GM23338 (cell line): ENCODE data around the gene F8. TPM values are rescaled to one million over a fixed set of nuclear protein-coding genes. Genes with fewer than 3 reads are reported as not detected.
A peak's percentile ranks its signal among the peaks of the same experiment; 100 is the strongest.

ENCODE experiments used
- ATAC-seq: fragments of 200-7000 bp; cut with Tn5 transposase; 3 replicates; pipeline ENCODE4 v1.9.1; 2020
- DNase-seq: peaks from one replicate; pipeline ENCODE4 v3.0.0-alpha.2; 2015; ENCODE audit warnings: low spot score
- H2AFZ ChIP-seq: fragments of 200-600 bp; sonication (generic); 2 replicates; pipeline ENCODE4 v1.8.0; 2016; ENCODE audit warnings: antibody characterized with exemption, mild to moderate bottlenecking, moderate library complexity
- H3F3A ChIP-seq: fragments of 200-600 bp; sonication (generic); replicated peaks from 2 replicates; pipeline ENCODE4 v1.8.0; 2017; ENCODE audit warnings: antibody characterized with exemption, mixed run types, low read depth
- H3K27ac ChIP-seq: fragments of 200-600 bp; sonication (generic); 2 replicates; pipeline ENCODE4 v1.6.1; 2016; ENCODE audit warnings: low read depth
- H3K27me3 ChIP-seq: fragments of 200-600 bp; sonication (generic); 2 replicates; pipeline ENCODE4 v1.8.0; 2016; ENCODE audit warnings: mild to moderate bottlenecking, mixed run types, moderate library complexity; ENCODE audit not compliant: insufficient read depth
- H3K36me3 ChIP-seq: fragments of 200-600 bp; sonication (generic); 2 replicates; pipeline ENCODE4 v1.8.0; 2016; ENCODE audit warnings: mild to moderate bottlenecking; ENCODE audit not compliant: insufficient read depth
- H3K4me1 ChIP-seq: fragments of 200-600 bp; sonication (generic); 2 replicates; pipeline ENCODE4 v1.8.0; 2016; ENCODE audit warnings: mild to moderate bottlenecking, moderate library complexity; ENCODE audit not compliant: insufficient read depth
- H3K4me2 ChIP-seq: fragments of 200-600 bp; sonication (generic); 2 replicates; pipeline ENCODE4 v1.7.1; 2017; ENCODE audit warnings: mixed run types
- H3K4me3 ChIP-seq: fragments of 200-600 bp; sonication (generic); 2 replicates; pipeline ENCODE4 v1.6.1; 2016; ENCODE audit warnings: mixed run types
- H3K79me2 ChIP-seq: fragments of 200-600 bp; sonication (generic); replicated peaks from 2 replicates; pipeline ENCODE4 v1.8.0; 2017; ENCODE audit warnings: mild to moderate bottlenecking; ENCODE audit not compliant: insufficient read depth
- H3K9me2 ChIP-seq: fragments of 200-600 bp; sonication (generic); 2 replicates; pipeline ENCODE4 v1.8.0; 2017; ENCODE audit not compliant: insufficient read depth
- H4K20me1 ChIP-seq: fragments of 200-600 bp; sonication (generic); replicated peaks from 2 replicates; pipeline ENCODE4 v1.8.0; 2017; ENCODE audit warnings: mild to moderate bottlenecking; ENCODE audit not compliant: insufficient read depth
- H3K27ac Mint-ChIP-seq: 2 replicates; pipeline ENCODE4 v1.8.0; 2020; ENCODE audit warnings: inconsistent platforms, mild to moderate bottlenecking, moderate library complexity, mixed read lengths
- H3K27me3 Mint-ChIP-seq: 3 replicates; pipeline ENCODE4 v1.8.0; 2022; ENCODE audit warnings: low read depth, mild to moderate bottlenecking, moderate library complexity, mixed read lengths, inconsistent platforms; ENCODE audit not compliant: insufficient read depth, poor library complexity
- H3K36me3 Mint-ChIP-seq: 3 replicates; pipeline ENCODE4 v1.8.0; 2021; ENCODE audit warnings: low read depth, mild to moderate bottlenecking, inconsistent platforms, moderate library complexity, mixed read lengths
- H3K4me1 Mint-ChIP-seq: 3 replicates; pipeline ENCODE4 v1.8.0; 2020; ENCODE audit warnings: mild to moderate bottlenecking, inconsistent platforms, mixed read lengths
- H3K4me3 Mint-ChIP-seq: 3 replicates; pipeline ENCODE4 v1.8.0; 2021; ENCODE audit warnings: moderate library complexity, mild to moderate bottlenecking, inconsistent platforms, mixed read lengths
- H3K9me3 Mint-ChIP-seq: 3 replicates; pipeline ENCODE4 v1.8.0; 2020; ENCODE audit warnings: moderate library complexity, mild to moderate bottlenecking, inconsistent platforms, mixed read lengths
- CREB1 ChIP-seq: fragments of 250-450 bp; sonication (Bioruptor Pico); IDR thresholded peaks from 2 replicates; pipeline ENCODE4 v1.5.0; 2020; ENCODE audit warnings: low read depth, mild to moderate bottlenecking, moderate library complexity
- EZH2phosphoT487 ChIP-seq: fragments of 200-600 bp; sonication (generic); IDR thresholded peaks from one replicate; pipeline ENCODE4 v1.8.1; 2018; ENCODE audit warnings: antibody characterized with exemption; ENCODE audit not compliant: unreplicated experiment
- JUNB ChIP-seq: IDR thresholded peaks from one replicate; pipeline ENCODE4 v1.6.1; 2016; ENCODE audit warnings: antibody characterized with exemption; ENCODE audit not compliant: unreplicated experiment
- POLR2AphosphoS5 ChIP-seq: IDR thresholded peaks from 2 replicates; pipeline ENCODE4 v1.6.1; 2016; ENCODE audit warnings: antibody characterized with exemption, low read depth
- STAT1 ChIP-seq: IDR thresholded peaks from one replicate; pipeline ENCODE4 v1.6.1; 2016; ENCODE audit warnings: antibody characterized with exemption; ENCODE audit not compliant: unreplicated experiment
- ZNF114 ChIP-seq: fragments of 250-450 bp; sonication (Bioruptor Pico); IDR thresholded peaks from 2 replicates; pipeline ENCODE4 v1.5.0; 2020; ENCODE audit warnings: mild to moderate bottlenecking, moderate library complexity
- ZNF331 ChIP-seq: fragments of 250-450 bp; sonication (Bioruptor Pico); IDR thresholded peaks from 2 replicates; pipeline ENCODE4 v1.5.0; 2020; ENCODE audit warnings: low read depth, mild to moderate bottlenecking, moderate library complexity
- polyA plus RNA-seq: library from polyadenylated mRNA; unstranded; fragments of >200 nt; fragmentation: Nextera tagmentation; extraction: Ambion mirVana; gene quantifications from 2 replicates; pipeline ENCODE4 v1.2.1, GENCODE V29; 2016
- total RNA-seq: library from RNA; depleted of rRNA; stranded (reverse); fragments of >200 nt; shearing (Covaris generic); gene quantifications from 2 replicates; pipeline ENCODE4 v1.2.3, GENCODE V29; 2014
- TF ChIP-seq, protein P1 (sequence below), 2 experiments: fragments of 200-600 bp in 1 of 2; sonication (generic) in 1 of 2; conservative IDR thresholded peaks; 2 replicates each; pipeline versions ENCODE4 v1.5.1 to v1.6.1; 2016 to 2017; ENCODE audit warnings: antibody characterized with exemption in 2 of 2, low read depth in 2 of 2, mild to moderate bottlenecking in 2 of 2, moderate library complexity in 1 of 2
- TF ChIP-seq, protein P2 (sequence below): IDR thresholded peaks from one replicate; pipeline ENCODE4 v1.6.1; 2018; ENCODE audit warnings: antibody characterized with exemption; ENCODE audit not compliant: unreplicated experiment
- TF ChIP-seq, protein P3 (sequence below): fragments of 250-450 bp; sonication (Bioruptor Pico); IDR thresholded peaks from 2 replicates; pipeline ENCODE4 v1.5.0; 2020; ENCODE audit warnings: mild to moderate bottlenecking, moderate library complexity

The F8 gene
- total and polyA plus RNA-seq, 2 experiments from 2014 or later, result 0.70 to 1.8 TPM

GRCh38 chrX:154824638-154825037, 197.9 kb downstream of the F8 start (continued):
- TF ChIP-seq, protein P1, sequence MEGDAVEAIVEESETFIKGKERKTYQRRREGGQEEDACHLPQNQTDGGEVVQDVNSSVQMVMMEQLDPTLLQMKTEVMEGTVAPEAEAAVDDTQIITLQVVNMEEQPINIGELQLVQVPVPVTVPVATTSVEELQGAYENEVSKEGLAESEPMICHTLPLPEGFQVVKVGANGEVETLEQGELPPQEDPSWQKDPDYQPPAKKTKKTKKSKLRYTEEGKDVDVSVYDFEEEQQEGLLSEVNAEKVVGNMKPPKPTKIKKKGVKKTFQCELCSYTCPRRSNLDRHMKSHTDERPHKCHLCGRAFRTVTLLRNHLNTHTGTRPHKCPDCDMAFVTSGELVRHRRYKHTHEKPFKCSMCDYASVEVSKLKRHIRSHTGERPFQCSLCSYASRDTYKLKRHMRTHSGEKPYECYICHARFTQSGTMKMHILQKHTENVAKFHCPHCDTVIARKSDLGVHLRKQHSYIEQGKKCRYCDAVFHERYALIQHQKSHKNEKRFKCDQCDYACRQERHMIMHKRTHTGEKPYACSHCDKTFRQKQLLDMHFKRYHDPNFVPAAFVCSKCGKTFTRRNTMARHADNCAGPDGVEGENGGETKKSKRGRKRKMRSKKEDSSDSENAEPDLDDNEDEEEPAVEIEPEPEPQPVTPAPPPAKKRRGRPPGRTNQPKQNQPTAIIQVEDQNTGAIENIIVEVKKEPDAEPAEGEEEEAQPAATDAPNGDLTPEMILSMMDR (conservative IDR thresholded peaks at IDR 0.05; ENCODE audit: low read depth in 2 of 2), result no peak
- TF ChIP-seq EZH2phosphoT487 (no peak), JUNB (no peak), ZNF114 (CRISPR knock-in tag) (no peak)
- TF ChIP-seq, protein P2, sequence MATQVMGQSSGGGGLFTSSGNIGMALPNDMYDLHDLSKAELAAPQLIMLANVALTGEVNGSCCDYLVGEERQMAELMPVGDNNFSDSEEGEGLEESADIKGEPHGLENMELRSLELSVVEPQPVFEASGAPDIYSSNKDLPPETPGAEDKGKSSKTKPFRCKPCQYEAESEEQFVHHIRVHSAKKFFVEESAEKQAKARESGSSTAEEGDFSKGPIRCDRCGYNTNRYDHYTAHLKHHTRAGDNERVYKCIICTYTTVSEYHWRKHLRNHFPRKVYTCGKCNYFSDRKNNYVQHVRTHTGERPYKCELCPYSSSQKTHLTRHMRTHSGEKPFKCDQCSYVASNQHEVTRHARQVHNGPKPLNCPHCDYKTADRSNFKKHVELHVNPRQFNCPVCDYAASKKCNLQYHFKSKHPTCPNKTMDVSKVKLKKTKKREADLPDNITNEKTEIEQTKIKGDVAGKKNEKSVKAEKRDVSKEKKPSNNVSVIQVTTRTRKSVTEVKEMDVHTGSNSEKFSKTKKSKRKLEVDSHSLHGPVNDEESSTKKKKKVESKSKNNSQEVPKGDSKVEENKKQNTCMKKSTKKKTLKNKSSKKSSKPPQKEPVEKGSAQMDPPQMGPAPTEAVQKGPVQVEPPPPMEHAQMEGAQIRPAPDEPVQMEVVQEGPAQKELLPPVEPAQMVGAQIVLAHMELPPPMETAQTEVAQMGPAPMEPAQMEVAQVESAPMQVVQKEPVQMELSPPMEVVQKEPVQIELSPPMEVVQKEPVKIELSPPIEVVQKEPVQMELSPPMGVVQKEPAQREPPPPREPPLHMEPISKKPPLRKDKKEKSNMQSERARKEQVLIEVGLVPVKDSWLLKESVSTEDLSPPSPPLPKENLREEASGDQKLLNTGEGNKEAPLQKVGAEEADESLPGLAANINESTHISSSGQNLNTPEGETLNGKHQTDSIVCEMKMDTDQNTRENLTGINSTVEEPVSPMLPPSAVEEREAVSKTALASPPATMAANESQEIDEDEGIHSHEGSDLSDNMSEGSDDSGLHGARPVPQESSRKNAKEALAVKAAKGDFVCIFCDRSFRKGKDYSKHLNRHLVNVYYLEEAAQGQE, result no peak

DNA sequence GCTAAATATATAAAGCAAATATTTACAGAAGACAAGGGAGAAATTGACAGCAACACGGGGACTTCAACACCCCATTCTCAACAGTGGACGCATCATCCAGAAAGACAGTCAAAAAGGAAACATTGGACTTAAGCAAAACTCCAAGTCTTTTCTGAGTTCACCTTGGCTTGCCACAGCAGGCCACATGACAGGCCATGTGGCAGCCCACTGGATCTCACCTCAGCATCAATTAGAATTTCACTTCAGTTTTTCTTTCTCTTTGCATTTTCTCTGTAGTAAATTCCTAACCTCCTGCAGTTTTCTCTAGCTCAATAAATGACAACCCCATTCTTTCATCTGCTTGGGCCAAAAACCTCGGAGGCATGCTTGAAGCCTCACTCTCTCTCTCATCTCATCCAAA, 200.5 kb downstream of the F8 start:
- no peaks in the 10 kb centered on the region for H3K9me2 ChIP-seq
- no peaks in the 10 kb centered on the region for H3K36me3 ChIP-seq
- no peaks in the 10 kb centered on the region for H3K79me2 ChIP-seq
- peaks cover 4% of the 10 kb centered on the region for H3K27me3 Mint-ChIP-seq
- DNase-seq (peak; percentile 28), ATAC-seq (no peak)
- H3K9me3 Mint-ChIP-seq, result peaks cover 12% of the 10 kb centered on the region
- no peak overlapping the region for H3K4me3 ChIP-seq
- H3K36me3 Mint-ChIP-seq, result peaks cover 15% of the 10 kb centered on the region
- no peaks in the 10 kb centered on the region for H4K20me1 ChIP-seq
- peak overlapping the region; percentile 90 for H3K27ac Mint-ChIP-seq
- no peaks in the 10 kb centered on the region for H3K27me3 ChIP-seq
- H3K4me1 ChIP-seq, result peaks cover 12% of the 10 kb centered on the region; the same call in 1 of the 2 replicates
- 0 out of 2 replicates have a peak, but pooled peaks cover 4% of the 10 kb centered on the region for H3F3A ChIP-seq
- no peak overlapping the region for H3K4me2 ChIP-seq
- peaks cover 36% of the 10 kb centered on the region for H3K4me1 Mint-ChIP-seq
- peak overlapping the region; percentile 82 for H3K27ac ChIP-seq
- H2AFZ ChIP-seq, result no peak overlapping the region
- H3K4me3 Mint-ChIP-seq, result peak overlapping the region; percentile 22; the same call in 1 of the 3 replicates
- TF ChIP-seq CREB1 (CRISPR knock-in tag), result no peak
- no peak for TF ChIP-seq ZNF331 (CRISPR knock-in tag)
- TF ChIP-seq POLR2AphosphoS5, result no peak
- TF ChIP-seq, protein P2, result no peak
- no peak for TF ChIP-seq EZH2phosphoT487
- TF ChIP-seq STAT1, result no peak
- no peak for TF ChIP-seq ZNF114 (CRISPR knock-in tag)
- TF ChIP-seq, protein P3, sequence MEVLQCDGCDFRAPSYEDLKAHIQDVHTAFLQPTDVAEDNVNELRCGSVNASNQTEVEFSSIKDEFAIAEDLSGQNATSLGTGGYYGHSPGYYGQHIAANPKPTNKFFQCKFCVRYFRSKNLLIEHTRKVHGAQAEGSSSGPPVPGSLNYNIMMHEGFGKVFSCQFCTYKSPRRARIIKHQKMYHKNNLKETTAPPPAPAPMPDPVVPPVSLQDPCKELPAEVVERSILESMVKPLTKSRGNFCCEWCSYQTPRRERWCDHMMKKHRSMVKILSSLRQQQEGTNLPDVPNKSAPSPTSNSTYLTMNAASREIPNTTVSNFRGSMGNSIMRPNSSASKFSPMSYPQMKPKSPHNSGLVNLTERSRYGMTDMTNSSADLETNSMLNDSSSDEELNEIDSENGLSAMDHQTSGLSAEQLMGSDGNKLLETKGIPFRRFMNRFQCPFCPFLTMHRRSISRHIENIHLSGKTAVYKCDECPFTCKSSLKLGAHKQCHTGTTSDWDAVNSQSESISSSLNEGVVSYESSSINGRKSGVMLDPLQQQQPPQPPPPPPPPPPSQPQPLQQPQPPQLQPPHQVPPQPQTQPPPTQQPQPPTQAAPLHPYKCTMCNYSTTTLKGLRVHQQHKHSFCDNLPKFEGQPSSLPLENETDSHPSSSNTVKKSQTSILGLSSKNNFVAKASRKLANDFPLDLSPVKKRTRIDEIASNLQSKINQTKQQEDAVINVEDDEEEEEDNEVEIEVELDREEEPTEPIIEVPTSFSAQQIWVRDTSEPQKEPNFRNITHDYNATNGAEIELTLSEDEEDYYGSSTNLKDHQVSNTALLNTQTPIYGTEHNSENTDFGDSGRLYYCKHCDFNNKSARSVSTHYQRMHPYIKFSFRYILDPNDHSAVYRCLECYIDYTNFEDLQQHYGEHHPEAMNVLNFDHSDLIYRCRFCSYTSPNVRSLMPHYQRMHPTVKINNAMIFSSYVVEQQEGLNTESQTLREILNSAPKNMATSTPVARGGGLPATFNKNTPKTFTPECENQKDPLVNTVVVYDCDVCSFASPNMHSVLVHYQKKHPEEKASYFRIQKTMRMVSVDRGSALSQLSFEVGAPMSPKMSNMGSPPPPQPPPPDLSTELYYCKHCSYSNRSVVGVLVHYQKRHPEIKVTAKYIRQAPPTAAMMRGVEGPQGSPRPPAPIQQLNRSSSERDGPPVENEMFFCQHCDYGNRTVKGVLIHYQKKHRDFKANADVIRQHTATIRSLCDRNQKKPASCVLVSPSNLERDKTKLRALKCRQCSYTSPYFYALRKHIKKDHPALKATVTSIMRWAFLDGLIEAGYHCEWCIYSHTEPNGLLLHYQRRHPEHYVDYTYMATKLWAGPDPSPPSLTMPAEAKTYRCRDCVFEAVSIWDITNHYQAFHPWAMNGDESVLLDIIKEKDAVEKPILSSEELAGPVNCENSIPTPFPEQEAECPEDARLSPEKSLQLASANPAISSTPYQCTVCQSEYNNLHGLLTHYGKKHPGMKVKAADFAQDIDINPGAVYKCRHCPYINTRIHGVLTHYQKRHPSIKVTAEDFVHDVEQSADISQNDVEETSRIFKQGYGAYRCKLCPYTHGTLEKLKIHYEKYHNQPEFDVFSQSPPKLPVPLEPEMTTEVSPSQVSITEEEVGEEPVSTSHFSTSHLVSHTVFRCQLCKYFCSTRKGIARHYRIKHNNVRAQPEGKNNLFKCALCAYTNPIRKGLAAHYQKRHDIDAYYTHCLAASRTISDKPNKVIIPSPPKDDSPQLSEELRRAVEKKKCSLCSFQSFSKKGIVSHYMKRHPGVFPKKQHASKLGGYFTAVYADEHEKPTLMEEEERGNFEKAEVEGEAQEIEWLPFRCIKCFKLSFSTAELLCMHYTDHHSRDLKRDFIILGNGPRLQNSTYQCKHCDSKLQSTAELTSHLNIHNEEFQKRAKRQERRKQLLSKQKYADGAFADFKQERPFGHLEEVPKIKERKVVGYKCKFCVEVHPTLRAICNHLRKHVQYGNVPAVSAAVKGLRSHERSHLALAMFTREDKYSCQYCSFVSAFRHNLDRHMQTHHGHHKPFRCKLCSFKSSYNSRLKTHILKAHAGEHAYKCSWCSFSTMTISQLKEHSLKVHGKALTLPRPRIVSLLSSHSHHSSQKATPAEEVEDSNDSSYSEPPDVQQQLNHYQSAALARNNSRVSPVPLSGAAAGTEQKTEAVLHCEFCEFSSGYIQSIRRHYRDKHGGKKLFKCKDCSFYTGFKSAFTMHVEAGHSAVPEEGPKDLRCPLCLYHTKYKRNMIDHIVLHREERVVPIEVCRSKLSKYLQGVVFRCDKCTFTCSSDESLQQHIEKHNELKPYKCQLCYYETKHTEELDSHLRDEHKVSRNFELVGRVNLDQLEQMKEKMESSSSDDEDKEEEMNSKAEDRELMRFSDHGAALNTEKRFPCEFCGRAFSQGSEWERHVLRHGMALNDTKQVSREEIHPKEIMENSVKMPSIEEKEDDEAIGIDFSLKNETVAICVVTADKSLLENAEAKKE (CRISPR knock-in tag), result no peak
